Type B pancreatic cell (in vitro differentiated cells): Measurements from ENCODE around the gene SIRT4. TPM values are rescaled to one million over a fixed set of nuclear protein-coding genes. Genes with fewer than 3 reads are reported as not detected.

Source experiments
- DNase-seq: peaks from one replicate; pipeline ENCODE4 v3.0.0; 2021; ENCODE audit warnings: mixed read lengths; ENCODE audit not compliant: unreplicated experiment; ENCODE audit errors: extremely low spot score
- H3K27ac Mint-ChIP-seq: 2 replicates; pipeline ENCODE4 v1.8.0; 2021; ENCODE audit warnings: mild to moderate bottlenecking, mixed read lengths
- H3K27me3 Mint-ChIP-seq: 2 replicates; pipeline ENCODE4 v1.8.0; 2021; ENCODE audit warnings: mixed read lengths
- H3K36me3 Mint-ChIP-seq: 2 replicates; pipeline ENCODE4 v1.8.0; 2021; ENCODE audit warnings: mixed read lengths
- H3K4me1 Mint-ChIP-seq: one replicate; pipeline ENCODE4 v1.8.0; 2021; ENCODE audit warnings: mixed read lengths; ENCODE audit not compliant: unreplicated experiment
- H3K4me3 Mint-ChIP-seq: 2 replicates; pipeline ENCODE4 v1.8.0; 2021; ENCODE audit warnings: mild to moderate bottlenecking, mixed read lengths
- H3K9me3 Mint-ChIP-seq: 2 replicates; pipeline ENCODE4 v1.8.0; 2021; ENCODE audit warnings: mixed read lengths
- CTCF ChIP-seq: fragments of 200-600 bp; sonication (generic); conservative IDR thresholded peaks from 2 replicates; pipeline ENCODE4 v1.5.0; 2021; ENCODE audit warnings: antibody characterized with exemption, mild to moderate bottlenecking
- total RNA-seq: library from RNA; stranded (reverse); gene quantifications from 2 replicates; pipeline ENCODE4 v1.2.1, GENCODE V29; 2021; ENCODE audit warnings: low replicate concordance

Gene SIRT4
- total RNA-seq, 1 donor from 2014 or later = 2.0 TPM

DNA sequence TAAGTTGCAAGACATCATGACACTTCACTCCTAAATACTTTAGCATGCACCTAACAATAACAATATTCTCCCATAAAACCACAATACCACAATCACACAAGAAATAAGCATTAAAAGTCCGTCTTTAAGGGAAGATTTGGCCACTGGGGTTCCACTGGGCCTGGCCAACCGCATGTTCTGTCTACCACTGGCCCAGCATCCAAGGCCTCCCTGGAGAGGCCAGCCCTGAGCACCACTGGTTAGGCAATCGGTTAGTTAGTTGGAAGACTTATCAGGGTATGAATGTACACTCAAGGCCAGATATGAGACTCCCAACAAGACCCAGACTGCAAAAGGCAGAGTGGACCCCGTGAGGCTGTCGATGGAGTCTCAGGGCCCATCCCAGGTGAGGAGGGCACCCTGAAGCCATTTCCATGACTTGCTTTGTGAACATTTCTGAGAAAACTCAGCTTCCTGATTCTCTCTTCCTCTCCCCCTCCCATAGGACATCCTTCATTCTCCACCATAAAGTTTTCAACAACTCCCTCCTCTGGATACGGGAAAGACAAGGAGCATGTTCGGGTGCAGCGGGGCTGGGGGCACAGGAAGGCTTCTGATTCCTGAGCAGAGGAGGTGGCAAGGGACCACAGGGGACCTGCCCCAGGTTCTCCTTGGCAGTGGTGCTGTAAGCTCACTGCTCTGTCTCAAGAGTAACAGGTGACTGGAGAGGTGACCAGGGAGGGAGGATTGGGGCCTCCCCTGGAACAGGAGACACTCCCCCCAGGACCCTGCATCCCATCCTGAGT, 42.5 kb upstream of the SIRT4 start:
- TF ChIP-seq CTCF = no peak
- Mint-ChIP-seq H3K9me3 (no peaks in the 10 kb centered on the region), H3K36me3 (peaks cover 7% of the 10 kb centered on the region), H3K4me1 (peaks cover 48% of the 10 kb centered on the region), H3K4me3 (peak overlapping the region; percentile 31), H3K27ac (peak overlapping the region; percentile 72), H3K27me3 (no peaks in the 10 kb centered on the region)
- DNase-seq = no peak

GRCh38 chr12:120260607-120261006, 41.5 kb upstream of the SIRT4 start:
- no peaks in the 10 kb centered on the region for H3K27me3 Mint-ChIP-seq
- H3K4me3 Mint-ChIP-seq = no peak overlapping the region
- TF ChIP-seq CTCF = no peak
- no peaks in the 10 kb centered on the region for H3K9me3 Mint-ChIP-seq
- H3K36me3 Mint-ChIP-seq = peaks cover 4% of the 10 kb centered on the region
- no peak for DNase-seq
- peaks cover 51% of the 10 kb centered on the region for H3K4me1 Mint-ChIP-seq
- peak overlapping the region; percentile 72 for H3K27ac Mint-ChIP-seq

GRCh38 chr12:120261951-120262851, 39.9 kb upstream of the SIRT4 start:
- no peak for DNase-seq
- H3K27ac Mint-ChIP-seq = peak overlapping the region; percentile 67
- H3K27me3 Mint-ChIP-seq = no peaks in the 10 kb centered on the region
- TF ChIP-seq CTCF = no peak
- H3K36me3 Mint-ChIP-seq = peaks cover 4% of the 10 kb centered on the region
- peaks cover 47% of the 10 kb centered on the region for H3K4me1 Mint-ChIP-seq
- no peaks in the 10 kb centered on the region for H3K9me3 Mint-ChIP-seq
- peak overlapping the region; percentile 89 for H3K4me3 Mint-ChIP-seq

- Mint-ChIP-seq H3K9me3 (no peaks in the 10 kb centered on the region), H3K27ac (peak overlapping the region; percentile 86), H3K36me3 (peaks cover 4% of the 10 kb centered on the region), H3K4me1 (peaks cover 42% of the 10 kb centered on the region), H3K4me3 (peak overlapping the region; percentile 89), H3K27me3 (no peaks in the 10 kb centered on the region)
- TF ChIP-seq CTCF = no peak
- no peak for DNase-seq
These were observed 39.0 kb upstream of the SIRT4 start for GRCh38 chr12:120262852-120263747.

GRCh38 chr12:120263748-120264085, 38.4 kb upstream of the SIRT4 start:
- H3K27ac Mint-ChIP-seq = peak overlapping the region; percentile 86
- TF ChIP-seq CTCF = no peak
- H3K4me3 Mint-ChIP-seq = peak overlapping the region; percentile 89
- no peak for DNase-seq
- H3K4me1 Mint-ChIP-seq = peaks cover 37% of the 10 kb centered on the region
- H3K9me3 Mint-ChIP-seq = no peaks in the 10 kb centered on the region
- peaks cover 4% of the 10 kb centered on the region for H3K36me3 Mint-ChIP-seq
- no peaks in the 10 kb centered on the region for H3K27me3 Mint-ChIP-seq
